Tibial nerve (tissue), 4 donors: ENCODE results near the gene VARS2. TPM values are rescaled to one million over a fixed set of nuclear protein-coding genes. Genes with fewer than 3 reads are reported as not detected.
A peak's percentile ranks its signal among the peaks of the same experiment; 100 is the strongest.

ENCODE experiments used
- DNase-seq, 2 donors: peaks; one replicate each; pipeline ENCODE4 v3.0.0-alpha.2; 2019; ENCODE audit warnings: low spot score in 2 of 2
- H3K27ac ChIP-seq, 4 donors: fragments of 200-600 bp; sonication (generic) in 3 of 4; one replicate each; pipeline ENCODE4 v1.5.1; 2017 to 2019; ENCODE audit warnings: mild to moderate bottlenecking in 1 of 4
- H3K27me3 ChIP-seq, 2 donors: fragments of 200-600 bp; sonication (generic) in 1 of 2; one replicate each; pipeline versions ENCODE4 v1.5.1 to v1.6.0; 2017 to 2019
- H3K36me3 ChIP-seq, 3 donors: fragments of 200-600 bp; sonication (generic); one replicate each; pipeline ENCODE4 v1.5.1; 2018 to 2019
- H3K4me1 ChIP-seq, 4 donors: fragments of 200-600 bp; sonication (generic) in 3 of 4; one replicate each; pipeline ENCODE4 v1.5.1; 2017 to 2019
- H3K4me3 ChIP-seq, 4 donors: fragments of 200-600 bp; sonication (generic) in 3 of 4; one replicate each; pipeline ENCODE4 v1.5.1; 2017 to 2019; ENCODE audit warnings: mild to moderate bottlenecking in 1 of 4, moderate library complexity in 1 of 4
- H3K9me3 ChIP-seq, 4 donors: fragments of 200-600 bp; sonication (generic) in 3 of 4; one replicate each; pipeline ENCODE4 v1.5.1; 2017 to 2019
- CTCF ChIP-seq, 5 experiments: fragments of 200-600 bp in 3 of 5; fragments of 450-650 bp in 2 of 5; sonication (generic) in 3 of 5; IDR thresholded peaks; one replicate each; pipeline ENCODE4 v1.5.1; 2016 to 2019; ENCODE audit warnings: antibody characterized with exemption in 5 of 5, mild to moderate bottlenecking in 3 of 5, moderate library complexity in 2 of 5
- EP300 ChIP-seq, 2 donors: sonication (generic); formaldehyde crosslinking; IDR thresholded peaks; one replicate each; pipeline ENCODE4 v1.6.1; 2017; ENCODE audit warnings: antibody characterized with exemption in 2 of 2, mild to moderate bottlenecking in 1 of 2
- POLR2A ChIP-seq, 2 donors: fragments of 450-650 bp; IDR thresholded peaks; one replicate each; pipeline ENCODE4 v1.6.1; 2017; ENCODE audit warnings: antibody characterized with exemption in 2 of 2, mild to moderate bottlenecking in 2 of 2, moderate library complexity in 2 of 2
- WGBS, 2 donors: methylation state at CpG; one replicate each; pipeline ENCODE4 v1.1.5; 2018; 5-methylcytosine and 5-hydroxymethylcytosine counted together
- total RNA-seq, 4 donors: library from RNA; depleted of rRNA; stranded (reverse); fragments of >200 nt; gene quantifications; one replicate each; pipeline ENCODE4 v1.1.0, GENCODE V29; 2016

Gene VARS2
- total RNA-seq, 4 donors from 2014 or later: 22.6 to 26.2 (median 24.7) TPM

- no peak overlapping the region for H3K27ac ChIP-seq
- WGBS, 2 donors: 93 to 96% methylated on average over 6 of the region's 6 CpGs
- no peaks in the 10 kb centered on the region for H3K4me1 ChIP-seq
- no peak for DNase-seq
- no peak for TF ChIP-seq EP300 (IDR thresholded peaks at IDR 0.05)
- no peak for TF ChIP-seq POLR2A (IDR thresholded peaks at IDR 0.05)
- TF ChIP-seq CTCF (IDR thresholded peaks at IDR 0.05): no peak
- no peaks in the 10 kb centered on the region for H3K9me3 ChIP-seq
- no peaks in the 10 kb centered on the region for H3K36me3 ChIP-seq
- no peaks in the 10 kb centered on the region for H3K27me3 ChIP-seq
- H3K4me3 ChIP-seq: no peak overlapping the region
Observed at GRCh38 chr6:30948811-30949210, 34.8 kb downstream of the VARS2 start.

- TF ChIP-seq CTCF (IDR thresholded peaks at IDR 0.05) (no peak), POLR2A (IDR thresholded peaks at IDR 0.05) (no peak), EP300 (IDR thresholded peaks at IDR 0.05) (no peak)
- Histone ChIP-seq H3K36me3 (no peaks in the 10 kb centered on the region), H3K4me3 (no peak overlapping the region), H3K9me3 (no peaks in the 10 kb centered on the region), H3K4me1 (peaks cover 0 to 17% (median 5%) of the 10 kb centered on the region in 4 donors), H3K27ac (no peak overlapping the region), H3K27me3 (no peaks in the 10 kb centered on the region)
- DNase-seq: no peak
- WGBS, 2 donors: 87% methylated on average over 5 of the region's 5 CpGs
Observed at GRCh38 chr6:30951907-30952469, 38.0 kb downstream of the VARS2 start.

- H3K27ac ChIP-seq: peak overlapping the region in 2 of 4 donors; percentile 6 to 63
- no peaks in the 10 kb centered on the region for H3K36me3 ChIP-seq
- DNase-seq: no peak
- no peaks in the 10 kb centered on the region for H3K9me3 ChIP-seq
- TF ChIP-seq POLR2A (IDR thresholded peaks at IDR 0.05) (no peak), CTCF (IDR thresholded peaks at IDR 0.05) (no peak), EP300 (IDR thresholded peaks at IDR 0.05) (no peak)
- peak overlapping the region; percentile 31 to 60 (median 42) for H3K4me3 ChIP-seq
- peaks cover 0 to 17% (median 5%) of the 10 kb centered on the region in 4 donors for H3K4me1 ChIP-seq
- no peaks in the 10 kb centered on the region for H3K27me3 ChIP-seq
- WGBS, 2 donors: 61 to 62% methylated on average over 9 of the region's 9 CpGs
Observed at GRCh38 chr6:30954631-30955366, 40.8 kb downstream of the VARS2 start.

DNA sequence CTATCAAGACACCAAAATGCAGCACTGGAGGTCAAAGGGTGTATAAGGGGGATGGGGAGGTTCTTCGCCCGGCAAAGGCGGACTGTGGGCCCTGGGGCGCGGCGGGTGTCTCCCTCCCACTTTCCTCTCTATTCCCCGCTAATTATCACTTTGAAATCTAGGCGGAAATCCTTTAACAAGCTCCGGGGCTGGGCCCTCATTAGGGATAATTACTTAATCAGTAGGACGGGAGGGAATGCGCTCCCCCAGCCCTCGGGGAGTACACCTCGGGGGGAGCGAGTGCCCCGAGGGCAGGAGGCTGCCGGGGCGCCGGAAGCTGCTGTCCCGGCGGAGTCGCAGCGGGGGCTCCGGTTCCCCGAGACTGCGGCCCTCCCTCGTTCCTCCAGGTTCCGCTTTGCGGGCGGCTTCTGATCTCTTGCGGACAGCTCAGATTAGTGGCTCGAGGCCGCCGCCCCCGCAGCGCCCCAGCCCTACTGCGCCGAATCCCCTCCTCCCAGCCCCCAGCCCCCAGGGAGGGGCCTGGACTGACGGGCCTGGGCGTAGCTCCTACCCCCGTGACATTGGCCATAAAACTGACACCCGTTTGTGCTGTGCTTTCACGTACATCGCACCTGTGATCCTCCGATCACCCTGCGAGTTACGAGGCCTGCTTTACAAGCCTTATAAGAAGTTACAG lies 41.5 kb downstream of the VARS2 start:
- H3K36me3 ChIP-seq: no peaks in the 10 kb centered on the region
- H3K4me3 ChIP-seq: peak overlapping the region; percentile 31 to 60 (median 42)
- no peak for DNase-seq
- 5 to 15% methylated on average over 30 to 46 of the region's 46 CpGs for WGBS, 2 donors
- peaks cover 0 to 17% (median 5%) of the 10 kb centered on the region in 4 donors for H3K4me1 ChIP-seq
- no peaks in the 10 kb centered on the region for H3K9me3 ChIP-seq
- TF ChIP-seq CTCF (IDR thresholded peaks at IDR 0.05): no peak
- TF ChIP-seq EP300 (IDR thresholded peaks at IDR 0.05): no peak
- no peak for TF ChIP-seq POLR2A (IDR thresholded peaks at IDR 0.05)
- H3K27ac ChIP-seq: peak overlapping the region in 3 of 4 donors; percentile 6 to 63 (median 17)
- H3K27me3 ChIP-seq: no peaks in the 10 kb centered on the region

GRCh38 chr6:30957716-30958115 lies 43.7 kb downstream of the VARS2 start:
- WGBS, 2 donors: 69 to 76% methylated on average over 2 of the region's 2 CpGs
- TF ChIP-seq EP300 (IDR thresholded peaks at IDR 0.05) (no peak), POLR2A (IDR thresholded peaks at IDR 0.05) (no peak), CTCF (IDR thresholded peaks at IDR 0.05) (no peak)
- no peak for DNase-seq
- no peaks in the 10 kb centered on the region for H3K9me3 ChIP-seq
- no peak overlapping the region for H3K4me3 ChIP-seq
- peaks cover 0 to 17% (median 5%) of the 10 kb centered on the region in 4 donors for H3K4me1 ChIP-seq
- no peaks in the 10 kb centered on the region for H3K27me3 ChIP-seq
- no peaks in the 10 kb centered on the region for H3K36me3 ChIP-seq
- H3K27ac ChIP-seq: no peak overlapping the region
